BLaER1 treated with 17β-estradiol and CSF1 and Interleukin-3, amounts not matched to agents 10 nM and 100 nM (cell line): ENCODE results near the gene PCDHA6.

Experiments used
- H3K27ac ChIP-seq, 11 experiments: shearing (Covaris generic); formaldehyde crosslinking; 2 replicates each; pipeline ENCODE4 v1.8.1; 2022
- H3K27me3 ChIP-seq, 11 experiments: shearing (Covaris generic); formaldehyde crosslinking; 2 replicates each; pipeline ENCODE4 v1.8.1; 2022
- H3K36me3 ChIP-seq, 11 experiments: shearing (Covaris generic); formaldehyde crosslinking; 2 replicates each; pipeline ENCODE4 v1.8.1; 2022
- H3K4me1 ChIP-seq, 10 experiments: shearing (Covaris generic); formaldehyde crosslinking; 2 replicates each; pipeline ENCODE4 v1.8.1; 2022
- H3K4me2 ChIP-seq, 11 experiments: shearing (Covaris generic); formaldehyde crosslinking; 2 replicates each; pipeline ENCODE4 v1.8.1; 2022
- H3K4me3 ChIP-seq, 10 experiments: shearing (Covaris generic); formaldehyde crosslinking; 2 replicates each; pipeline ENCODE4 v1.8.1; 2022
- H3K9ac ChIP-seq, 11 experiments: shearing (Covaris generic); formaldehyde crosslinking; 2 replicates each; pipeline ENCODE4 v1.8.1; 2022
- H3K9me3 ChIP-seq, 11 experiments: shearing (Covaris generic); formaldehyde crosslinking; replicated peaks in 1 of 11; 2 replicates each; pipeline ENCODE4 v1.8.1; 2022
- H4K20me1 ChIP-seq, 11 experiments: shearing (Covaris generic); formaldehyde crosslinking; 2 replicates each; pipeline ENCODE4 v1.8.1; 2022
- Cebpa-rat ChIP-seq, 11 experiments: shearing (Covaris generic); IDR thresholded peaks; 2 replicates each; pipeline ENCODE4 v1.8.1; 2022

Gene PCDHA6

GRCh38 chr5:140877262-140877581 is 49.5 kb downstream of the PCDHA6 start:
- Histone ChIP-seq H3K36me3 (no peaks in the 10 kb centered on the region), H3K9me3 (peaks cover 32 to 43% (median 35%) of the 10 kb centered on the region in 11 experiments), H3K4me2 (no peak overlapping the region), H3K4me3 (no peak overlapping the region; a peak in 1 of 20 replicates), H3K27me3 (no peaks in the 10 kb centered on the region), H3K9ac (no peak overlapping the region), H3K27ac (no peak overlapping the region), H3K4me1 (no peaks in the 10 kb centered on the region), H4K20me1 (no peaks in the 10 kb centered on the region)
- no peak for TF ChIP-seq Cebpa-rat (IDR thresholded peaks at IDR 0.05)
